ENCODE measurements around the gene OGFOD2.
"Not testable (repeated sequence)": the region's sequence is repeated elsewhere in the genome, so short reads cannot be mapped to it uniquely, and the experiment has no call there.

OGFOD2 gene

DNA sequence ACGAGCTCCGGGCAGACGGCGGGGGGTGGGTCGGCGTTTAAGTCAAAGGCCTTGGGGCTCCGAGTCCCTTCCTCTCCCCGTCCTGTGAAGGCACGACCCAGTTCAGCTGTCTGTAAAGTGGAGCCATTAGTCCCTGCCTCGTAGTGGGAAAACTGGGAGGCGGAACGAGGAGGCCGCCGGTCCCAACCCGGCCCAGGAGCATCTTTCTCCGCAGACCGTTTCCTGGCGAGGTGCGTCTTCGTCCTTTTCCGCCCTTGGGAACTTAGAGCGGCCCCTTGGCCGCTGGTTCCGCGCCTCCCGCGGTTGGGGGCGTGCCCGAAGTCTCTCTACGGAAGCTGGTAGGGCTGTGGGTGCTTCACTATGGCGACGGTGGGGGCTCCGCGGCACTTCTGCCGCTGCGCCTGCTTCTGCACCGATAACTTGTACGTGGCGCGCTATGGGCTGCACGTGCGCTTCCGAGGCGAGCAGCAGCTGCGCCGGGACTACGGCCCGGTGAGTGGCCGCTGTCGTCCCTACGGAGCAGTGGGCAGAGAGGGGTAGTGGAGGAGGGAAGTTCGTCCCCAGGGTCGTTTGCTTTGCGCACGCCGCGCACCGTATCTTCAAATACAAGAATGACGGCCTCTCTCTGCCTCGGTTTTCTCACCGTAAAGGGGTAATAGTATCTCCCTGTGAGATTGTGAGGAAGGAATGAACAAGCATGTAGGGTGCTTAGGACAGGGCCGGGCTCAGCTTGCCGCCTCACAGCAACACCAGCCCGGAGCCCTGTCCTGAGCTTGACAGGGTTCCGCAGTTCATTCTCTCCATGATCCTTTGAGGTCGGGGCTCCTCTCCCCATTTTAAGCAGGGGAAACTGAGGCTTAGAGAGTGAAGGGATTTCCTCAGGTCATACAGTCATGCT lies at the start of gene OGFOD2:
Gene OGFOD2, plus strand, starts transcription at position 353 of the 898 bp plus-strand sequence. Its CDS starts 8 bp downstream, at position 361.
- peak; percentile 94 for DNase-seq

GRCh38 chr12:122927756-122928403 lies 47.2 kb upstream of the OGFOD2 start:
- no peak for DNase-seq

- no peak for DNase-seq
These were observed 46.5 kb upstream of the OGFOD2 start for GRCh38 chr12:122928404-122929147.

- no peak for DNase-seq
These were observed 45.9 kb upstream of the OGFOD2 start for GRCh38 chr12:122929148-122929538.

- no peak for DNase-seq
These were observed 45.2 kb upstream of the OGFOD2 start for GRCh38 chr12:122929812-122930211.

GRCh38 chr12:122932207-122932606 lies 42.8 kb upstream of the OGFOD2 start:
- DNase-seq = no peak

DNA sequence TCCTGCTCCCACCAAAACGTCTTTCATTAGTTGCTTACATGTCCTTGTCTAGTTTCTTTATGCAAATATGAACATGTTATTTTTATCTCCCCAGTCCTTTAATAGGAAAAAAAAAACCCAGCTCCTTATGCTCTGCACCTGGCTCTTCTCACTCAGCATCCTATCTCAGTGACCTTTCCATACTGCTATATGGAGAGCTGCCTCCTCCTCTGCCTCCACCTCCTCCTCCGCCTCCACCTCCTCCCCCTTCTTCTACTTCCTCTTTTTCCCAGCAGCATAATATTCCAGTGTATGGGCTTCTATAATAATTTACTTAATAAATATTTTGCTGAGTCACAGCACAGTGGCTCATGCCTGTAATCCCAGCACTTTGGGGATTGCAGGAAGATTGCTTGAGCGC lies 40.3 kb upstream of the OGFOD2 start:
- no peak for DNase-seq

GRCh38 chr12:122935318-122935717 lies 39.7 kb upstream of the OGFOD2 start:
- DNase-seq = no peak

GRCh38 chr12:122937622-122938091 lies 37.4 kb upstream of the OGFOD2 start:
- DNase-seq = no peak

GRCh38 chr12:122939125-122939524 lies 35.9 kb upstream of the OGFOD2 start:
- DNase-seq = no peak

DNA sequence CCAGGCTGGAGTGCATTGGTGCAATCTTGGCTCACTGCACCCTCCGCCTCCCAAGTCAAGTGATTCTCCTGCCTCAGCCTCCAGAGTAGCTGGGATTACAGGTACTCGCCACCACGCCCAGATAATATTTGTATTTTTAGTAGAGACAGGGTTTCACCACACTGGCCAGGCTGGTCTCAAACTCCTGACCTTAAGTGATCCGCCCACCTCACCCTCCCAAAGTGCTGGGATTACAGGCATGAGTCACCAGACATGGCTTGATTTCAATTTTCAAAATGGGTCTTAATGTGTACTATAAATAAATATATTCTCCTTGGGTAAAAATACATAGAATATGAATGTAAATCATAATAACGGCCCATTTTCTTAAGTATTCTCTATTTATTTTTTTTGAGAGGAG lies 33.7 kb upstream of the OGFOD2 start:
- DNase-seq = not testable (repeated sequence)

- peak; percentile 19 for DNase-seq
These were observed 32.4 kb upstream of the OGFOD2 start for GRCh38 chr12:122942637-122943036.

GRCh38 chr12:122943196-122943595 lies 31.8 kb upstream of the OGFOD2 start:
- DNase-seq = no peak

- DNase-seq = no peak
These were observed 30.1 kb upstream of the OGFOD2 start for GRCh38 chr12:122944605-122945592.

DNA sequence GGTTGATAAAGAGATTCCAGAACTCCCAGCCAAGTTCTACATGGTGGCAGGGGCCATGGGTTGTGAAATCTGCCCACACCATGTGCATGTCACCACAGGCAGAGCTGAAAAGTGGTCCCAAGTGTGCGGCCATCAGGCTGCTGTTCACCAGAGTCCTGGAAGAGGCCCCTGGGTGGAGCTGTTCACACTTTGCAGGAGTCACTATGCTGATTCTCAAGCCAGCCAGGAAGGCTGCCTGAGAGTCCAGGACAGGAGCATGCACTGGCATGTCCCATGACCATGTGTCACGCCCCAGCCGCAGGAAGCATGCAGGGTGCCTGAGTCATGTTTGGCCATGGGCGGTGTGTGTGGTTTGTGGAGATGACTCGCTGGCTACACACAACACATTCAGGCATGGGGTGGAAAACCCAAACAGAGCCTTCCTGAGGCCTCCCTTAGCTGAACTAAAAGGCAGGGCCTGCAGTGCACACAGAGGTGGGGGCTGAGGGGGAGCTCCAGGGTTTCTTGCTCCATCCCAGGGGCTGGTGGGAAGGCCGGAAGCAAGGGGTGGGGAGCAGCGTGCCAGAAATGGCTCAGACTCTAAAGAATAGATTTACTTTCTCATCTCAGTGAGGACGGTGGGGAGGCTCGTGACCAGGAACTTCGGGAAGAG lies 28.2 kb upstream of the OGFOD2 start:
- peak; percentile 58 for DNase-seq

GRCh38 chr12:122947352-122947792 lies 27.7 kb upstream of the OGFOD2 start:
- DNase-seq = no peak

GRCh38 chr12:122948605-122949004 lies 26.4 kb upstream of the OGFOD2 start:
- DNase-seq = no peak

DNA sequence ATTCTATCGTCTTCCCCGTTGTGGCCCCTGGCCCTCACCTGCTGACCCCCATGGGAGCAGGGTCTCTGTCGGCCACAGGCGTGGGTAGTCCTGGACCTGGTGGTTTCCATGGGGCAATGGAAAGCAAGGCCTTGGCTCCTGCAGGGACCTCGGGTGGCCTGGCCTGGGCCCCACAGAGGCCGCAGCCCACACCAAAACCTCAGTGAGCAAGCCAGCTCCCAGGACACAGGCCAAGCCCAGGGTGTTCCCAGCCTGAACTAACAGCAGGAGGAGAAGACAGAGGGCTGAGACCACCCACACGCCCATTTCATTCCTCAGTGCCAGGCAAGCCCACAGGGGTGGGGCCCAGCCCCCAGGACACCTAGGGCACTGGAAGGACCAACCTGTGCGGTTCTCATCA lies 25.6 kb upstream of the OGFOD2 start:
- no peak for DNase-seq

DNA sequence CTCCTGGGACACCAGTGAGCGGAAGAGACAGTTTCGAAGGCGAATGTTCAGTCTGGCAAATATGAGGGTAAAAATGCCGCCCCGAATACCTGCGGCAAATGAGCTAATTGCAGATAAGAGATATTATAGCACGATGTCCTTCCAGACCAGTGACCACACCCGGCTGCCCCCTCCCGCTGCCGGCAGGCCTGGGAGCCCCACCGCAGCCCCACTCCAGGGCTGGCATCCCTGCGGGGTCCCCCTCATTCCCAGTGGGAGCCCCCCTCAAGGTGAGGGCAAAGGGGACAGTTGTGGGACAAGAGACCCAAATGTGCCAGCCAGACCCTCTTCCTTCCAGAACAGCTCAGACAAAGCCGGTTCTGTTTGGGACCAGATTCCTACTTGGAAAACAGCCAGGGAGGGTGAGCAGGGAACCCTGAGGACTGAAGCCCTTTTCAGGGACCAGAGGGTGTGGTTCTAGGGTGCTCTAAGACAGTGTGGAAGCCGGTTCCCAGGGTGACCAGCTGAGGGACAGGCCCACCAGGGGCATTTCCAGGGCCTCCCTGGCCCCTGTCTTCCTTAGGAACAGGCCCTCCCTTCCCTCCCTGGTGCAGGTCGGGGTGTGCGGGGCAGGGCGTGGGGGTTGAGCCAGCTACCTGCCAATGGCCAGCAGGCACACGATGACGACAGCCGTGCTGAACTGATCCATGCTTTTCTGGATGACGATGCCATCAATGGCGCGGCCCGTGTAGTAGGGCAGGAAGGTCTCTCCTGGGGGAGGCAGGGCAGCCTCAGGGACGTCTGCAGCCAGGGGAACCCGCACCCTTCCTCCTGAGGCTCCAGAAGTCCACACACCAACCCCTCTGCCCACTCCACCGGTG lies 25.0 kb upstream of the OGFOD2 start:
- no peak for DNase-seq

GRCh38 chr12:122951406-122951805 lies 23.6 kb upstream of the OGFOD2 start:
- no peak for DNase-seq
